Measurements from ENCODE around the gene SSC4D.
"Not testable (repeated sequence)": the region's sequence is repeated elsewhere in the genome, so short reads cannot be mapped to it uniquely, and the experiment has no call there.

DNA sequence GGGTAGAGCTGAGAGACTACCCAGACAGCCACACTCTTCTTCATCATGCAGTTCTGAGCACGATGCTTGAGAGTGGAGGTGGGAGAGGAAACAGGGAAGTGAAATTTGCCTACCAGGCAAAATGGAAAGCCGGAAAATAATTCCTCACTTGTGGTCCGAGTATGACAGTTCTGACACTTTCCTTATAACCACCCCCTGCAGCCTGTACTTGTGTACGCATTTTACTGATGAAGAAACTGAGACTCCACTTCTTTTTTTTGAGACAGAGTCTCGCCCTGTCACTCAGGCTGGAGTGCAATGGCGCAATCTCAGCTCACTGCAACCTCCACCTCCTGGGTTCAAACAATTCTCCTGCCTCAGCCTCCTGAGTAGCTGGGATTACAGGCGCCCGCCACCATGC, 6.4 kb downstream of the SSC4D start:
- TF ChIP-seq, protein P1, sequence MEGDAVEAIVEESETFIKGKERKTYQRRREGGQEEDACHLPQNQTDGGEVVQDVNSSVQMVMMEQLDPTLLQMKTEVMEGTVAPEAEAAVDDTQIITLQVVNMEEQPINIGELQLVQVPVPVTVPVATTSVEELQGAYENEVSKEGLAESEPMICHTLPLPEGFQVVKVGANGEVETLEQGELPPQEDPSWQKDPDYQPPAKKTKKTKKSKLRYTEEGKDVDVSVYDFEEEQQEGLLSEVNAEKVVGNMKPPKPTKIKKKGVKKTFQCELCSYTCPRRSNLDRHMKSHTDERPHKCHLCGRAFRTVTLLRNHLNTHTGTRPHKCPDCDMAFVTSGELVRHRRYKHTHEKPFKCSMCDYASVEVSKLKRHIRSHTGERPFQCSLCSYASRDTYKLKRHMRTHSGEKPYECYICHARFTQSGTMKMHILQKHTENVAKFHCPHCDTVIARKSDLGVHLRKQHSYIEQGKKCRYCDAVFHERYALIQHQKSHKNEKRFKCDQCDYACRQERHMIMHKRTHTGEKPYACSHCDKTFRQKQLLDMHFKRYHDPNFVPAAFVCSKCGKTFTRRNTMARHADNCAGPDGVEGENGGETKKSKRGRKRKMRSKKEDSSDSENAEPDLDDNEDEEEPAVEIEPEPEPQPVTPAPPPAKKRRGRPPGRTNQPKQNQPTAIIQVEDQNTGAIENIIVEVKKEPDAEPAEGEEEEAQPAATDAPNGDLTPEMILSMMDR (conservative IDR thresholded peaks at IDR 0.05; ENCODE audit: low read depth in 2 of 2), result not testable (repeated sequence)
- TF ChIP-seq EZH2phosphoT487 (IDR thresholded peaks at IDR 0.05; ENCODE audit: unreplicated experiment); POLR2AphosphoS5 (IDR thresholded peaks at IDR 0.05; ENCODE audit: low read depth); EZH2 (IDR thresholded peaks at IDR 0.05; ENCODE audit: low read depth, unreplicated experiment); ZNF331 (CRISPR knock-in tag; IDR thresholded peaks at IDR 0.05; ENCODE audit: low read depth); CREB1 (CRISPR knock-in tag; IDR thresholded peaks at IDR 0.05; ENCODE audit: low read depth); ZNF114 (CRISPR knock-in tag; IDR thresholded peaks at IDR 0.05); NANOG (IDR thresholded peaks at IDR 0.05; ENCODE audit: borderline replicate concordance): not testable (repeated sequence)
- TF ChIP-seq, protein P2, sequence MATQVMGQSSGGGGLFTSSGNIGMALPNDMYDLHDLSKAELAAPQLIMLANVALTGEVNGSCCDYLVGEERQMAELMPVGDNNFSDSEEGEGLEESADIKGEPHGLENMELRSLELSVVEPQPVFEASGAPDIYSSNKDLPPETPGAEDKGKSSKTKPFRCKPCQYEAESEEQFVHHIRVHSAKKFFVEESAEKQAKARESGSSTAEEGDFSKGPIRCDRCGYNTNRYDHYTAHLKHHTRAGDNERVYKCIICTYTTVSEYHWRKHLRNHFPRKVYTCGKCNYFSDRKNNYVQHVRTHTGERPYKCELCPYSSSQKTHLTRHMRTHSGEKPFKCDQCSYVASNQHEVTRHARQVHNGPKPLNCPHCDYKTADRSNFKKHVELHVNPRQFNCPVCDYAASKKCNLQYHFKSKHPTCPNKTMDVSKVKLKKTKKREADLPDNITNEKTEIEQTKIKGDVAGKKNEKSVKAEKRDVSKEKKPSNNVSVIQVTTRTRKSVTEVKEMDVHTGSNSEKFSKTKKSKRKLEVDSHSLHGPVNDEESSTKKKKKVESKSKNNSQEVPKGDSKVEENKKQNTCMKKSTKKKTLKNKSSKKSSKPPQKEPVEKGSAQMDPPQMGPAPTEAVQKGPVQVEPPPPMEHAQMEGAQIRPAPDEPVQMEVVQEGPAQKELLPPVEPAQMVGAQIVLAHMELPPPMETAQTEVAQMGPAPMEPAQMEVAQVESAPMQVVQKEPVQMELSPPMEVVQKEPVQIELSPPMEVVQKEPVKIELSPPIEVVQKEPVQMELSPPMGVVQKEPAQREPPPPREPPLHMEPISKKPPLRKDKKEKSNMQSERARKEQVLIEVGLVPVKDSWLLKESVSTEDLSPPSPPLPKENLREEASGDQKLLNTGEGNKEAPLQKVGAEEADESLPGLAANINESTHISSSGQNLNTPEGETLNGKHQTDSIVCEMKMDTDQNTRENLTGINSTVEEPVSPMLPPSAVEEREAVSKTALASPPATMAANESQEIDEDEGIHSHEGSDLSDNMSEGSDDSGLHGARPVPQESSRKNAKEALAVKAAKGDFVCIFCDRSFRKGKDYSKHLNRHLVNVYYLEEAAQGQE (IDR thresholded peaks at IDR 0.05; ENCODE audit: unreplicated experiment), result not testable (repeated sequence)
- TF ChIP-seq, protein P3, sequence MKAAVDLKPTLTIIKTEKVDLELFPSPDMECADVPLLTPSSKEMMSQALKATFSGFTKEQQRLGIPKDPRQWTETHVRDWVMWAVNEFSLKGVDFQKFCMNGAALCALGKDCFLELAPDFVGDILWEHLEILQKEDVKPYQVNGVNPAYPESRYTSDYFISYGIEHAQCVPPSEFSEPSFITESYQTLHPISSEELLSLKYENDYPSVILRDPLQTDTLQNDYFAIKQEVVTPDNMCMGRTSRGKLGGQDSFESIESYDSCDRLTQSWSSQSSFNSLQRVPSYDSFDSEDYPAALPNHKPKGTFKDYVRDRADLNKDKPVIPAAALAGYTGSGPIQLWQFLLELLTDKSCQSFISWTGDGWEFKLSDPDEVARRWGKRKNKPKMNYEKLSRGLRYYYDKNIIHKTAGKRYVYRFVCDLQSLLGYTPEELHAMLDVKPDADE (IDR thresholded peaks at IDR 0.05), result not testable (repeated sequence)
